ENCODE data around the gene HPSE2. TPM values are rescaled to one million over a fixed set of nuclear protein-coding genes. Genes with fewer than 3 reads are reported as not detected.

Gene HPSE2
- total RNA-seq, 1 donor: 5.6 TPM

GRCh38 chr10:98623176-98623575, 612.5 kb downstream of the HPSE2 start:
- DNase-seq (ENCODE audit: low read depth): no peak
- TF ChIP-seq CTCF (IDR thresholded peaks at IDR 0.05; ENCODE audit: insufficient read depth, low read depth, low read length): no peak

GRCh38 chr10:98621630-98622029, 614.0 kb downstream of the HPSE2 start:
- no peak for TF ChIP-seq CTCF (IDR thresholded peaks at IDR 0.05; ENCODE audit: insufficient read depth, low read depth, low read length)
- H3K4me3 ChIP-seq (ENCODE audit: low read depth, low read length): no peak overlapping the region
- no peak for DNase-seq (ENCODE audit: low read depth)

More at GRCh38 chr10:98623176-98623575, 612.5 kb downstream of the HPSE2 start:
- H3K4me3 ChIP-seq (ENCODE audit: low read depth, low read length): no peak overlapping the region

GRCh38 chr10:98620503-98620902, 615.1 kb downstream of the HPSE2 start:
- DNase-seq (ENCODE audit: low read depth): no peak
- H3K4me3 ChIP-seq (ENCODE audit: low read depth, low read length): no peak overlapping the region
- TF ChIP-seq CTCF (IDR thresholded peaks at IDR 0.05; ENCODE audit: insufficient read depth, low read depth, low read length): no peak

GRCh38 chr10:98619446-98619845, 616.2 kb downstream of the HPSE2 start:
- DNase-seq (ENCODE audit: low read depth): no peak
- no peak overlapping the region for H3K4me3 ChIP-seq (ENCODE audit: low read depth, low read length)
- TF ChIP-seq CTCF (IDR thresholded peaks at IDR 0.05; ENCODE audit: insufficient read depth, low read depth, low read length): no peak

GRCh38 chr10:98617906-98618520, 617.6 kb downstream of the HPSE2 start:
- no peak overlapping the region for H3K4me3 ChIP-seq (ENCODE audit: low read depth, low read length)
- no peak for DNase-seq (ENCODE audit: low read depth)
- TF ChIP-seq CTCF (IDR thresholded peaks at IDR 0.05; ENCODE audit: insufficient read depth, low read depth, low read length): no peak

- TF ChIP-seq CTCF (IDR thresholded peaks at IDR 0.05; ENCODE audit: insufficient read depth, low read depth, low read length): no peak
- no peak for DNase-seq (ENCODE audit: low read depth)
These were observed 622.2 kb downstream of the HPSE2 start for GRCh38 chr10:98613446-98613845.

GRCh38 chr10:98611436-98611835, 624.2 kb downstream of the HPSE2 start:
- no peak for TF ChIP-seq CTCF (IDR thresholded peaks at IDR 0.05; ENCODE audit: insufficient read depth, low read depth, low read length)
- no peak overlapping the region for H3K4me3 ChIP-seq (ENCODE audit: low read depth, low read length)
- DNase-seq (ENCODE audit: low read depth): peak; percentile 72

More at GRCh38 chr10:98613446-98613845, 622.2 kb downstream of the HPSE2 start:
- H3K4me3 ChIP-seq (ENCODE audit: low read depth, low read length): no peak overlapping the region
